NOMO-1 treated with DMSO at 0.1 percent for 48 hours (cell line): ENCODE measurements around the gene ZNF678.
"Not testable (repeated sequence)": the region's sequence is repeated elsewhere in the genome, so short reads cannot be mapped to it uniquely, and the experiment has no call there.

Source experiments
- DNase-seq: peaks from one replicate; lab custom pipeline; 2025; ENCODE audit not compliant: unreplicated experiment; lab: John Stamatoyannopoulos, UW

The ZNF678 gene

DNA sequence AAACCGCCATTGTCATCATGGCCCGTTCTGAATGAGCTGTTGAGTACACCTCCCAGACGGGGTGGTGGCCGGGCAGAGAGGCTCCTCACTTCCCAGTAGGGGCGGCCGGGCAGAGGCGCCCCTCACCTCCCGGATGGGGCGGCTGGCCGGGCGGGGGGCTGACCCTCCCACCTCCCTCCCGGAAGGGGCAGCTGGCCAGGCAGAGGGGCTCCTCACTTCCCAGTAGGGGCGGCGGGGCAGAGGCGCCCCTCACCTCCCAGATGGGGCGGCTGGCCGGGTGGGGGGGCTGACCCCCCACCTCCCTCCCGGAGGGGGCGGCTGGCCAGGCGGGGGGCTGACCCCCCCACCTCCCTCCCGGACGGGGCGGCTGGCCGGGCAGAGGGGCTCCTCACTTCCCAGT is 147.1 kb downstream of the ZNF678 start:
- not testable (repeated sequence) for DNase-seq

DNA sequence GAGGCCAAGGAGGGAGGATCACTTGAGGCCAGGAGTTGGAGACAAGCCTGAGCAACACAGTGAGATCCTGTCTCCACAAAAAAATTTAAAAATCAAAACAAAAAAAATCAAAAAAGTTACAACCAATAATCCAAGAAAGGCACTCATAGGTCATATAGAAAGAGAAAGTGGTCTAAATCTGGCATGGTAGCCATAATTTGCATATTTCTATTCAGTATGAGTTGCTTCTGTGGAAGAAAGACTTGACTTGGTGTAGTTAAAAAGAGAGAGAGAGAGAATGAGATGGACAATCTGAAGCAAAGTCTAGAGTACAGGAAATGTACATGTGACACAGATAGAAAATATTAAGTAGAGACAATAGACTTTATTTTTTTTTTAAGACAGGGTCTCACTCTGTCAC is 149.3 kb downstream of the ZNF678 start:
- no peak for DNase-seq

DNA sequence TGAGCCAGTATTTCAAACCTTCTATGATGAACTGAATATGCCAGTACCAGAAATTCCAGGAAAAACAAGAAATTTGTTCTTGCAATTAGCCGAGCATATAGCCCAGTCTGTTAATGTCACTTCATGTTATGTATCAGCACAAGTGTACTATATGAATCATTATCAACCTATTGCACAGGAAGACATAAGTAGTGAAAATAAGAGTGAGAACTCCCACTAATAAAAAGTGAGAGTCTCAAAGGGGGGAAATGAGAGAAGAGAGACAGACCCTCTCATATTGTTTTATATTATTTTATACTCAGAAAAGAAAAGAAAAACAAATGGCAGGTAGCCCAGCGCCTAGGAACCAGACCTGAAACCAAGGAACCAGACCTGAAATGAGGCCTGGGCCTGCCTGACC is 155.6 kb downstream of the ZNF678 start:
- DNase-seq: no peak

DNA sequence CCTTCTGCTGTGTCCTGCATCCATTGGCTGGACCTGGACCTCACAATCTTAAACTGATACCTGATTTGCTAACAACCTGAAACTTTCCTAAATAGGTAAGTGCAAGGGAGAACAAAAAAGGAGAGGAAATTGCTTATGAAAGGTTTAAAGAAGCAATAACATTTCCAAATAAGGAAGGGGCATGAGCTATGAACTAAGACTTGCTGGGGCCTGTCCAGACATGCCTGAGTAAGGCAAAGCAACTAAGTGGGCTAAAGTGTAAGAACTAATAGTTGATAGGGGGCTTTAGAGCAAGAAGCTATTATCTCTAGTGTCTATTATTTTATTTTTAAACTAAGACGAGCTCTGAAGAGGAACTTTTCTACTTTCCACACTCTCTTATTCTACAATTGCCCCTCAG is 160.1 kb downstream of the ZNF678 start:
- DNase-seq: no peak

DNA sequence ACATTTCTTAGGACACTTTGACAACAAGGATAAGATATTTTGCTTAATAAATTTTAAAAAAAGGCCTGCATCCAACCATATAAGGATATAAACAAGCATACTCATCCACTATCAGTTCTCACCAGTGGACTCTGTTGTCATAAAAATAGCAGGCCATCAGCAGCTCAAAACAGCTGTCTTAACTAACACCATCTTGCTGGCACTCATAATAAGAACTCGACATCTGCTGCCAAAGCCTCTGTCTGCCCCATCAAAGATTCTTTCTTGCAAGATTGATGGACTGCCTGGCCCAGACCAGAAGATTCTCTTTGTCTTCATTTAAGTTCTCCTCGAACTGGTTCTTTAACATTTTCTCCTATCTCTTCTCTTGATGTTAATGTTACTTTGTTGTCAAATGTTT is 161.7 kb downstream of the ZNF678 start:
- no peak for DNase-seq

DNA sequence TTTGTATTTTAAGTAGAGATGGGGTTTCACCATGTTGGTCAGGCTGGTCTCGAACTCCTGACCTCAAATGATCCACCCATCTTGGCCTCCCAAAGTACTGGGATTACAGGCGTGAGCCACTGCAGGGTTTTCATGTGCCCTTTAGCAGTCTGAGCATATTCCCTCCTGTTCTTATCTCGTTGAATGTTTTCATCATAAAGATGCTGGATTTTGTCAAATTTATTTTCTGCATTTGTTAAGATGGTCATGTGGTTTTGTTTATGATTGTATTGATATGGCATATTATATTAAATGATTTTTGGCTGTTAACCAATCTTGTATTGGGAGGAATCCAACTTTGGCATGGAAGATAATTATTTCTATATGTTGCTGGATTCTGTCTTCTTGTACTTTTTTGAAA is 163.0 kb downstream of the ZNF678 start:
- no peak for DNase-seq
